Measurements from ENCODE around the gene FBXO4. TPM values are rescaled to one million over a fixed set of nuclear protein-coding genes. Genes with fewer than 3 reads are reported as not detected.
"Not testable (repeated sequence)": the region's sequence is repeated elsewhere in the genome, so short reads cannot be mapped to it uniquely, and the experiment has no call there.

Gene FBXO4
- total RNA-seq, 1 donor = 11.2 TPM

GRCh38 chr5:41973087-41973486 lies 48.0 kb downstream of the FBXO4 start:
- TF ChIP-seq CTCF (IDR thresholded peaks at IDR 0.05; ENCODE audit: insufficient read depth, low read depth, low read length) = no peak
- DNase-seq (ENCODE audit: low read depth) = no peak
- H3K4me3 ChIP-seq (ENCODE audit: low read depth, low read length) = no peak overlapping the region

GRCh38 chr5:41973887-41974286 lies 48.8 kb downstream of the FBXO4 start:
- no peak for DNase-seq (ENCODE audit: low read depth)
- TF ChIP-seq CTCF (IDR thresholded peaks at IDR 0.05; ENCODE audit: insufficient read depth, low read depth, low read length) = no peak

GRCh38 chr5:41978676-41979075 lies 53.6 kb downstream of the FBXO4 start:
- no peak overlapping the region for H3K4me3 ChIP-seq (ENCODE audit: low read depth, low read length)
- DNase-seq (ENCODE audit: low read depth) = no peak
- no peak for TF ChIP-seq CTCF (IDR thresholded peaks at IDR 0.05; ENCODE audit: insufficient read depth, low read depth, low read length)

More at GRCh38 chr5:41973887-41974286, 48.8 kb downstream of the FBXO4 start:
- no peak overlapping the region for H3K4me3 ChIP-seq (ENCODE audit: low read depth, low read length)

GRCh38 chr5:41980396-41980795 lies 55.3 kb downstream of the FBXO4 start:
- no peak for DNase-seq (ENCODE audit: low read depth)
- no peak overlapping the region for H3K4me3 ChIP-seq (ENCODE audit: low read depth, low read length)
- no peak for TF ChIP-seq CTCF (IDR thresholded peaks at IDR 0.05; ENCODE audit: insufficient read depth, low read depth, low read length)

- no peak for DNase-seq (ENCODE audit: low read depth)
- TF ChIP-seq CTCF (IDR thresholded peaks at IDR 0.05; ENCODE audit: insufficient read depth, low read depth, low read length) = no peak
- no peak overlapping the region for H3K4me3 ChIP-seq (ENCODE audit: low read depth, low read length)
These were observed 55.8 kb downstream of the FBXO4 start for GRCh38 chr5:41980870-41981269.

GRCh38 chr5:41982858-41983257 lies 57.8 kb downstream of the FBXO4 start:
- DNase-seq (ENCODE audit: low read depth); H3K4me3 ChIP-seq (ENCODE audit: low read depth, low read length): not testable (repeated sequence)

GRCh38 chr5:41983284-41983683 lies 58.2 kb downstream of the FBXO4 start:
- no peak for DNase-seq (ENCODE audit: low read depth)
- TF ChIP-seq CTCF (IDR thresholded peaks at IDR 0.05; ENCODE audit: insufficient read depth, low read depth, low read length) = no peak
- H3K4me3 ChIP-seq (ENCODE audit: low read depth, low read length) = no peak overlapping the region
